K562 (cell line): Measurements from ENCODE around the gene CMIP. TPM values are rescaled to one million over a fixed set of nuclear protein-coding genes. Genes with fewer than 3 reads are reported as not detected.

Experiments
- ATAC-seq: fragments of 200-7000 bp; cut with Tn5 transposase; 3 replicates; pipeline ENCODE4 v1.9.1; 2020; ENCODE audit warnings: moderate library complexity
- BruUV-seq: library from RNA; stranded (reverse); fragments of 400-500 nt; replicated peaks from 2 replicates; lab custom pipeline; 2021; lab: Mats Ljungman, UMichigan
- CTCF ChIA-PET: fragments of 300-600 bp; formaldehyde crosslinking; extraction: SDS; loops from one replicate; lab custom pipeline; 2021; ENCODE audit warnings: low intra/inter-chr PET ratio; lab: Yijun Ruan, JAX
- POLR2A ChIA-PET: fragments of 300-600, 350-650 bp; sonication (Branson Sonifier 250); formaldehyde crosslinking; extraction: SDS; loops from one replicate; lab custom pipeline; 2021; ENCODE audit warnings: antibody characterized with exemption, inconsistent platforms; lab: Yijun Ruan, JAX
- DNase-seq, 4 experiments: peaks; one replicate each; pipeline versions ENCODE4 v3.0.0 to v3.0.0-alpha.2; 2011 to 2018; ENCODE audit warnings: low spot score in 3 of 4, mixed read lengths in 3 of 4; ENCODE audit errors: extremely low read depth in 1 of 4
- FAIRE-seq: peaks from 2 replicates; lab custom pipeline; 2011; peaks lifted over from hg19 to GRCh38; lab: Jason Lieb, UNC
- H2AFZ ChIP-seq: 2 replicates; pipeline ENCODE4 v1.6.0; 2011; ENCODE audit warnings: low read depth, low read length, control low read depth, inconsistent platforms
- H3K27ac ChIP-seq: fragments of 200-600 bp; 3 replicates; pipeline ENCODE4 v1.8.0; 2011; ENCODE audit warnings: low read depth, mild to moderate bottlenecking, control low read depth, inconsistent platforms, low read length, moderate library complexity, mixed read lengths; ENCODE audit errors: extremely low read depth
- H3K27me3 ChIP-seq, 2 experiments: fragments of 300-600 bp in 1 of 2; 2 replicates in 1 of 2; 3 replicates in 1 of 2; pipeline versions ENCODE4 v1.6.0 to v1.8.0; 2011; ENCODE audit warnings: inconsistent platforms in 2 of 2, low read length in 2 of 2, mild to moderate bottlenecking in 1 of 2, mixed read lengths in 1 of 2, moderate library complexity in 1 of 2; ENCODE audit not compliant: control insufficient read depth in 2 of 2, insufficient read depth in 2 of 2
- H3K36me3 ChIP-seq: fragments of 300-600 bp; 3 replicates; pipeline ENCODE4 v1.8.0; 2011; ENCODE audit warnings: mild to moderate bottlenecking, low read length, inconsistent platforms; ENCODE audit not compliant: control insufficient read depth, insufficient read depth
- H3K4me1 ChIP-seq, 2 experiments: fragments of 200-600 bp in 1 of 2; replicated peaks in 1 of 2; 2 replicates in 1 of 2; 3 replicates in 1 of 2; pipeline versions ENCODE4 v1.5.1 to v1.8.0; 2011; ENCODE audit warnings: inconsistent platforms in 2 of 2, low read length in 2 of 2, mild to moderate bottlenecking in 1 of 2, mixed read lengths in 1 of 2, moderate library complexity in 1 of 2; ENCODE audit not compliant: control insufficient read depth in 2 of 2, insufficient read depth in 2 of 2
- H3K4me2 ChIP-seq: 2 replicates; pipeline ENCODE4 v1.6.1; 2011; ENCODE audit warnings: low read length, control low read depth, inconsistent platforms, mixed read lengths; ENCODE audit not compliant: insufficient read depth
- H3K4me3 ChIP-seq: fragments of 200-600 bp; sonication (generic), shearing (Covaris generic); 2 replicates; pipeline ENCODE4 v1.5.1; 2016; ENCODE audit warnings: control low read depth, inconsistent platforms
- H3K79me2 ChIP-seq: fragments of 200-600 bp; 3 replicates; pipeline ENCODE4 v1.8.0; 2011; ENCODE audit warnings: low read length, inconsistent platforms; ENCODE audit not compliant: control insufficient read depth, insufficient read depth
- H3K9ac ChIP-seq, 2 experiments: 2 replicates each; pipeline versions ENCODE4 v1.6.0 to v1.6.1; 2011; ENCODE audit warnings: low read depth in 2 of 2, low read length in 2 of 2, control low read depth in 1 of 2, inconsistent platforms in 1 of 2, mild to moderate bottlenecking in 1 of 2, mixed read lengths in 1 of 2; ENCODE audit not compliant: insufficient read depth in 1 of 2
- H3K9me1 ChIP-seq: one replicate; pipeline ENCODE4 v1.6.0; 2011; ENCODE audit warnings: inconsistent platforms, mild to moderate bottlenecking, low read length, moderate library complexity; ENCODE audit not compliant: control insufficient read depth, insufficient read depth
- H3K9me3 ChIP-seq: replicated peaks from 2 replicates; pipeline ENCODE4 v1.5.1; 2011; ENCODE audit warnings: low read depth, low read length, inconsistent platforms; ENCODE audit not compliant: control insufficient read depth, insufficient read depth
- H4K20me1 ChIP-seq: replicated peaks from 2 replicates; pipeline ENCODE4 v1.6.1; 2011; ENCODE audit warnings: low read length, inconsistent platforms, mixed read lengths; ENCODE audit not compliant: control insufficient read depth, insufficient read depth
- CSDE1 ChIP-seq, 2 experiments: fragments of 450-650 bp; IDR thresholded peaks; 2 replicates each; pipeline ENCODE4 v1.6.1; 2016; ENCODE audit warnings: mild to moderate bottlenecking in 1 of 2
- EGR1 ChIP-seq: fragments of 450-650 bp; conservative IDR thresholded peaks from 2 replicates; pipeline ENCODE4 v1.6.1; 2017; ENCODE audit warnings: mild to moderate bottlenecking
- ETV5 ChIP-seq: sonication (generic); formaldehyde crosslinking; IDR thresholded peaks from 2 replicates; pipeline ENCODE4 v1.4.0; 2020; ENCODE audit warnings: low read depth, mild to moderate bottlenecking, missing genetic modification reagents
- MAFK ChIP-seq: IDR thresholded peaks from 2 replicates; pipeline ENCODE4 v1.6.1; 2011; ENCODE audit warnings: low read length, improper control_type of control experiment
- MECOM ChIP-seq: fragments of 250-450 bp; sonication (Bioruptor Pico); IDR thresholded peaks from 2 replicates; pipeline ENCODE4 v1.8.0; 2022; ENCODE audit warnings: inconsistent platforms
- MXD1 ChIP-seq: fragments of 250-450 bp; sonication (Bioruptor Pico); IDR thresholded peaks from 2 replicates; pipeline ENCODE4 v1.8.0; 2021; ENCODE audit warnings: borderline replicate concordance, mild to moderate bottlenecking, moderate library complexity; ENCODE audit not compliant: poor library complexity, severe bottlenecking
- NBN ChIP-seq: fragments of 450-650 bp; IDR thresholded peaks from 2 replicates; pipeline ENCODE4 v1.6.1; 2016; ENCODE audit warnings: low read depth, mild to moderate bottlenecking
- NCOA2 ChIP-seq, 2 experiments: fragments of 450-650 bp; IDR thresholded peaks; 2 replicates each; pipeline ENCODE4 v1.6.1; 2018; ENCODE audit warnings: mild to moderate bottlenecking in 2 of 2, moderate library complexity in 1 of 2; ENCODE audit not compliant: partially characterized antibody in 2 of 2
- PPARD ChIP-seq: fragments of 250-450 bp; sonication (Bioruptor Pico); IDR thresholded peaks from 2 replicates; pipeline ENCODE4 v1.8.0; 2022; ENCODE audit warnings: inconsistent platforms, mild to moderate bottlenecking, moderate library complexity
- RBM39 ChIP-seq: fragments of 200-400 bp; formaldehyde crosslinking; optimal IDR thresholded peaks from 2 replicates; pipeline ENCODE3; 2018; ENCODE audit warnings: low read depth, low read length
- SAFB2 ChIP-seq: fragments of 200-400 bp; formaldehyde crosslinking; IDR thresholded peaks from 2 replicates; pipeline ENCODE4 v1.6.1; 2018; ENCODE audit warnings: borderline replicate concordance, low read length, low read depth, moderate library complexity; ENCODE audit not compliant: severe bottlenecking
- YBX1 ChIP-seq: fragments of 450-650 bp; IDR thresholded peaks from 2 replicates; pipeline ENCODE4 v1.7.1; 2016; ENCODE audit warnings: mild to moderate bottlenecking
- ZNF282 ChIP-seq: sonication (generic); formaldehyde crosslinking; IDR thresholded peaks from 2 replicates; pipeline ENCODE4 v1.8.1; 2023; ENCODE audit warnings: missing genetic modification reagents
- WGBS: fragments of 100-300 bp; shearing (Covaris generic); methylation state at CpG from one replicate; pipeline ENCODE4 v1.1.6; 2016; ENCODE audit warnings: low coverage, mixed read lengths; ENCODE audit not compliant: insufficient coverage; ENCODE audit errors: missing lambda C conversion rate; 5-methylcytosine and 5-hydroxymethylcytosine counted together
- in situ Hi-C: fragments of 300-500 bp; cut with MboI; formaldehyde crosslinking; loops from 4 replicates; pipeline ENCODE4 v1.15.0; 2018; ENCODE audit warnings: inconsistent platforms, mixed read lengths
- intact Hi-C: fragments of 100-400 bp; cut with micrococcal nuclease; formaldehyde crosslinking; loops from 2 replicates; pipeline ENCODE4 v1.14.2; 2022
- polyA plus RNA-seq, 8 experiments: library from polyadenylated mRNA; depleted of rRNA in 4 of 8; stranded (reverse) in 5 of 8; unstranded in 3 of 8; fragments of >200 nt; fragmentation: Nextera tagmentation in 2 of 8; fragmentation: Illumina TruSeq in 1 of 8; extraction: Ambion mirVana in 2 of 8; extraction: Trizol in 1 of 8; gene quantifications; 2 replicates each; pipeline versions ENCODE4 v1.2.1 to v1.2.3, GENCODE V29; 2011 to 2014; ENCODE audit warnings: inconsistent platforms in 1 of 8, missing spikeins in 1 of 8
- total RNA-seq, 7 experiments: library from RNA; depleted of rRNA in 6 of 7; stranded (reverse); fragments of >200 nt in 6 of 7; fragmentation: Illumina TruSeq in 2 of 7; extraction: Trizol in 2 of 7; gene quantifications; 2 replicates each; pipeline versions ENCODE4 v1.2.1 to v1.2.3, GENCODE V29; 2011 to 2021; ENCODE audit warnings: low replicate concordance in 1 of 7
- TF ChIP-seq, protein P1 (sequence below): sonication (generic); formaldehyde crosslinking; IDR thresholded peaks from 2 replicates; pipeline ENCODE4 v1.8.0; 2023; ENCODE audit warnings: mild to moderate bottlenecking, missing genetic modification reagents

The CMIP gene
- total and polyA plus RNA-seq, 9 of the 15 experiments (the other 6 are each of a cell fraction or from before 2014, with no cell fraction given) = 0.94 to 82.5 (median 10.3) TPM

GRCh38 chr16:81564421-81564911 lies 119.9 kb downstream of the CMIP start:
- in situ Hi-C loops = no loop called here
- no peak overlapping the region for H2AFZ ChIP-seq
- ATAC-seq (no peak), DNase-seq (no peak)
- POLR2A ChIA-PET = interaction anchor here (0.6 to 1.2 kb wide), 6 partner anchors 13 to 43 kb away, joined by 3 to 5 read pairs (median 3); no protein-coding TSS in a partner anchor
- peaks cover 33% of the 10 kb centered on the region for H3K79me2 ChIP-seq
- peaks cover under 1 to 3% of the 10 kb centered on the region in 2 experiments; a peak in 1 of 5 replicates for H3K4me1 ChIP-seq
- peaks cover 69% of the 10 kb centered on the region for H4K20me1 ChIP-seq
- H3K9ac ChIP-seq = peak overlapping the region in 1 of 2 experiments; percentile 52; a peak in 1 of 4 replicates
- H3K9me1 ChIP-seq = peaks cover 12% of the 10 kb centered on the region
- H3K4me2 ChIP-seq = no peak overlapping the region
- no peak for TF ChIP-seq NCOA2 (IDR thresholded peaks at IDR 0.05; ENCODE audit: partially characterized antibody in 2 of 2)
- TF ChIP-seq SAFB2 = no peak
- TF ChIP-seq, all 486 proteins: peak for 0
- 79% methylated on average over 10 of the region's 10 CpGs for WGBS
- Histone ChIP-seq H3K9me3 (no peaks in the 10 kb centered on the region), H3K36me3 (no peaks in the 10 kb centered on the region; the same call in 2 of the 3 replicates), H3K27me3 (no peaks in the 10 kb centered on the region), H3K27ac (no peak overlapping the region), H3K4me3 (no peak overlapping the region)
- intact Hi-C loops = no loop called here
- CTCF ChIA-PET = interaction anchor here (0.6 kb wide), 1 partner anchor 59 kb away, joined by 4 read pairs; no protein-coding TSS in a partner anchor
- FAIRE-seq = no peak
- BruUV-seq = no TSS peak

- FAIRE-seq (no peak), DNase-seq (no peak), ATAC-seq (no peak)
- H3K9ac ChIP-seq = no peak overlapping the region; a peak in 1 of 4 replicates
- peaks cover 0 to 3% of the 10 kb centered on the region in 2 experiments; a peak in 1 of 5 replicates for H3K4me1 ChIP-seq
- ChIA-PET POLR2A (interaction anchor here (1.2 kb wide), 1 partner anchor 21 kb away, joined by 3 read pairs; no protein-coding TSS in a partner anchor), CTCF (no interaction called here)
- no peak overlapping the region for H3K27ac ChIP-seq
- H3K4me2 ChIP-seq = no peak overlapping the region
- in situ Hi-C loops (no loop called here), intact Hi-C loops (no loop called here)
- H3K36me3 ChIP-seq = no peaks in the 10 kb centered on the region
- peaks cover 74% of the 10 kb centered on the region for H4K20me1 ChIP-seq
- no peak overlapping the region for H2AFZ ChIP-seq
- no peaks in the 10 kb centered on the region for H3K27me3 ChIP-seq
- H3K4me3 ChIP-seq = no peak overlapping the region
- peaks cover 15% of the 10 kb centered on the region for H3K9me1 ChIP-seq
- 78% methylated on average over 20 of the region's 20 CpGs for WGBS
- no TSS peak for BruUV-seq
- no peaks in the 10 kb centered on the region for H3K9me3 ChIP-seq
- H3K79me2 ChIP-seq = peaks cover 37% of the 10 kb centered on the region
- TF ChIP-seq NBN (no peak), ETV5 (no peak), YBX1 (no peak), EGR1 (no peak), MECOM (no peak), RBM39 (no peak), ZNF282 (CRISPR knock-in tag) (no peak), PPARD (CRISPR knock-in tag) (no peak), CSDE1 (IDR thresholded peaks at IDR 0.05) (no peak), MXD1 (CRISPR knock-in tag) (no peak), MAFK (no peak)
- TF ChIP-seq, protein P1, sequence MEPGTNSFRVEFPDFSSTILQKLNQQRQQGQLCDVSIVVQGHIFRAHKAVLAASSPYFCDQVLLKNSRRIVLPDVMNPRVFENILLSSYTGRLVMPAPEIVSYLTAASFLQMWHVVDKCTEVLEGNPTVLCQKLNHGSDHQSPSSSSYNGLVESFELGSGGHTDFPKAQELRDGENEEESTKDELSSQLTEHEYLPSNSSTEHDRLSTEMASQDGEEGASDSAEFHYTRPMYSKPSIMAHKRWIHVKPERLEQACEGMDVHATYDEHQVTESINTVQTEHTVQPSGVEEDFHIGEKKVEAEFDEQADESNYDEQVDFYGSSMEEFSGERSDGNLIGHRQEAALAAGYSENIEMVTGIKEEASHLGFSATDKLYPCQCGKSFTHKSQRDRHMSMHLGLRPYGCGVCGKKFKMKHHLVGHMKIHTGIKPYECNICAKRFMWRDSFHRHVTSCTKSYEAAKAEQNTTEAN (CRISPR knock-in tag) = no peak
These were observed 120.9 kb downstream of the CMIP start for GRCh38 chr16:81565321-81566028.
